Esophagus muscularis mucosa (tissue), 4 donors: ENCODE measurements around the gene PHF2.

Source experiments
- CTCF ChIP-seq, 3 experiments: fragments of 200-600 bp in 2 of 3; fragments of 450-650 bp in 1 of 3; sonication (generic) in 2 of 3; IDR thresholded peaks; one replicate each; pipeline ENCODE4 v1.5.1; 2017 to 2019; ENCODE audit warnings: antibody characterized with exemption in 3 of 3, mild to moderate bottlenecking in 2 of 3, moderate library complexity in 1 of 3
- EP300 ChIP-seq: sonication (generic); formaldehyde crosslinking; IDR thresholded peaks from one replicate; pipeline ENCODE4 v1.6.1; 2017; ENCODE audit warnings: antibody characterized with exemption
- POLR2A ChIP-seq: fragments of 450-650 bp; IDR thresholded peaks from one replicate; pipeline ENCODE4 v1.6.1; 2017; ENCODE audit warnings: antibody characterized with exemption, moderate library complexity, mild to moderate bottlenecking, low read depth
- POLR2AphosphoS5 ChIP-seq, 2 donors: sonication (generic); formaldehyde crosslinking; IDR thresholded peaks; one replicate each; pipeline ENCODE4 v1.6.1; 2017; ENCODE audit warnings: antibody characterized with exemption in 2 of 2

- TF ChIP-seq EP300 (no peak), POLR2AphosphoS5 (IDR thresholded peaks at IDR 0.05) (no peak), CTCF (IDR thresholded peaks at IDR 0.05) (no peak), POLR2A (no peak)
Measured at GRCh38 chr9:93620881-93621820, 44.8 kb downstream of the PHF2 start.
